ENCODE measurements around the gene FDX2. TPM values are rescaled to one million over a fixed set of nuclear protein-coding genes. Genes with fewer than 3 reads are reported as not detected.

The FDX2 gene
- total and polyA plus RNA-seq, 2 experiments from 2014 or later, result 28.7 to 35.0 TPM

DNA sequence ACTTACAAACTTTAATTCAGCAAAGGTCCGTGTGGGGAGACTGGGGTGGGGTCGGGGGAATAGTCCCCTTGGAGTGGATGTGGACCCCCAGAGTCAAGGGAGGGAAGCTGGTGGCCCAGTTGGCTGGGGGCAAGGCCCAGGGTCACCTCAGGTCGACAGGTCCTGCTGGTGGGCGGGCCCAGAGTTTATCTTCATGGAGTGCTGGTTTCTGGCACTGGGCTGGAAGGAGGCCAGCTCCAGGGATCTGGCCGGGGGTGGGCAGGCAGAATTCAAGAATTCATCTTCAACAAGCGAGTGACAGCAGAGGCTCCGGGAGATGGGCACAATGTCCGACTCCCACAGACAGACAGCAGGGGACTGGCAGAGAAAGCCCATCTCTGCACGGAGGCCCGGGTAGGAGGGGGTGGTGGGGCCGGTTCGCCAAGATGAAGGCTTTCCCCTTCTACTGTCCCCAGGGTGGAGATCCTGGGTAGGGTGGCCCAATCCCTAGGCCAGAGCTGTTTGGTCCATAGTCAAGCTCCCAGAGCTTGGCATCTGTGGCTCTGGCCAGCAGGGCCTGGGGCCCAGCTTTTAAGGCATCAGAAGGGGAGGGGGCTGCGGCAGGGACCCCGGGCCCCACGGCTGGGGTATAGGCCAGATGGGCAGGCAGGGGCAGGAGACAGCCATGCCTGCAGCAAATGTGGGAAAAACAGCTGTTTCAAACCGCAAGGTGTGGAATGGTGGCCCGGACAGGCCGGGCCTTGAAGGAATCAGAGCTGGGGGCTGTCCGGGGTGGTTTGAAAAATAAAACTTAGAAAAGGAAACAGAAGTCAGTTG, 622 bp upstream of the FDX2 start:
- Histone ChIP-seq H3K79me2 (replicated peaks; ENCODE audit: insufficient read depth) (peaks cover 6% of the 10 kb centered on the region), H3F3A (replicated peaks; ENCODE audit: low read depth) (peaks cover 12% of the 10 kb centered on the region), H3K27me3 (ENCODE audit: insufficient read depth) (no peaks in the 10 kb centered on the region), H3K4me3 (peak overlapping the region; percentile 92), H3K9me2 (ENCODE audit: insufficient read depth) (no peaks in the 10 kb centered on the region), H3K4me1 (ENCODE audit: insufficient read depth) (peaks cover 12% of the 10 kb centered on the region; the same call in 1 of the 2 replicates), H3K36me3 (ENCODE audit: insufficient read depth) (peaks cover 3% of the 10 kb centered on the region; the same call in 1 of the 2 replicates), H2AFZ (no peak overlapping the region), H3K27ac (ENCODE audit: low read depth) (peak overlapping the region; percentile 83; the same call in 1 of the 2 replicates), H4K20me1 (replicated peaks; ENCODE audit: insufficient read depth) (peaks cover 3% of the 10 kb centered on the region; the same call in 1 of the 2 replicates), H3K4me2 (peak overlapping the region; percentile 92; the same call in 1 of the 2 replicates)
- peaks cover 13% of the 10 kb centered on the region; the same call in 2 of the 3 replicates for H3K4me1 Mint-ChIP-seq
- H3K36me3 Mint-ChIP-seq (ENCODE audit: low read depth), result peaks cover 32% of the 10 kb centered on the region
- H3K27ac Mint-ChIP-seq, result peak overlapping the region; percentile 78
- no peaks in the 10 kb centered on the region for H3K9me3 Mint-ChIP-seq
- DNase-seq (ENCODE audit: low spot score) (no peak), ATAC-seq (peak; percentile 11)
- H3K4me3 Mint-ChIP-seq, result peak overlapping the region; percentile 94
- peaks cover 12% of the 10 kb centered on the region for H3K27me3 Mint-ChIP-seq (ENCODE audit: insufficient read depth, low read depth, poor library complexity)
- no peak for TF ChIP-seq JUNB (IDR thresholded peaks at IDR 0.05; ENCODE audit: unreplicated experiment)
- no peak for TF ChIP-seq EZH2 (IDR thresholded peaks at IDR 0.05; ENCODE audit: low read depth, unreplicated experiment)
- TF ChIP-seq CREB1 (CRISPR knock-in tag; IDR thresholded peaks at IDR 0.05; ENCODE audit: low read depth), result no peak
- TF ChIP-seq POLR2AphosphoS5 (IDR thresholded peaks at IDR 0.05; ENCODE audit: low read depth), result no peak
- no peak for TF ChIP-seq ZNF114 (CRISPR knock-in tag; IDR thresholded peaks at IDR 0.05)
- TF ChIP-seq, protein P1, sequence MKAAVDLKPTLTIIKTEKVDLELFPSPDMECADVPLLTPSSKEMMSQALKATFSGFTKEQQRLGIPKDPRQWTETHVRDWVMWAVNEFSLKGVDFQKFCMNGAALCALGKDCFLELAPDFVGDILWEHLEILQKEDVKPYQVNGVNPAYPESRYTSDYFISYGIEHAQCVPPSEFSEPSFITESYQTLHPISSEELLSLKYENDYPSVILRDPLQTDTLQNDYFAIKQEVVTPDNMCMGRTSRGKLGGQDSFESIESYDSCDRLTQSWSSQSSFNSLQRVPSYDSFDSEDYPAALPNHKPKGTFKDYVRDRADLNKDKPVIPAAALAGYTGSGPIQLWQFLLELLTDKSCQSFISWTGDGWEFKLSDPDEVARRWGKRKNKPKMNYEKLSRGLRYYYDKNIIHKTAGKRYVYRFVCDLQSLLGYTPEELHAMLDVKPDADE (IDR thresholded peaks at IDR 0.05), result no peak
- no peak for TF ChIP-seq STAT1 (IDR thresholded peaks at IDR 0.05; ENCODE audit: unreplicated experiment)
- TF ChIP-seq, protein P2, sequence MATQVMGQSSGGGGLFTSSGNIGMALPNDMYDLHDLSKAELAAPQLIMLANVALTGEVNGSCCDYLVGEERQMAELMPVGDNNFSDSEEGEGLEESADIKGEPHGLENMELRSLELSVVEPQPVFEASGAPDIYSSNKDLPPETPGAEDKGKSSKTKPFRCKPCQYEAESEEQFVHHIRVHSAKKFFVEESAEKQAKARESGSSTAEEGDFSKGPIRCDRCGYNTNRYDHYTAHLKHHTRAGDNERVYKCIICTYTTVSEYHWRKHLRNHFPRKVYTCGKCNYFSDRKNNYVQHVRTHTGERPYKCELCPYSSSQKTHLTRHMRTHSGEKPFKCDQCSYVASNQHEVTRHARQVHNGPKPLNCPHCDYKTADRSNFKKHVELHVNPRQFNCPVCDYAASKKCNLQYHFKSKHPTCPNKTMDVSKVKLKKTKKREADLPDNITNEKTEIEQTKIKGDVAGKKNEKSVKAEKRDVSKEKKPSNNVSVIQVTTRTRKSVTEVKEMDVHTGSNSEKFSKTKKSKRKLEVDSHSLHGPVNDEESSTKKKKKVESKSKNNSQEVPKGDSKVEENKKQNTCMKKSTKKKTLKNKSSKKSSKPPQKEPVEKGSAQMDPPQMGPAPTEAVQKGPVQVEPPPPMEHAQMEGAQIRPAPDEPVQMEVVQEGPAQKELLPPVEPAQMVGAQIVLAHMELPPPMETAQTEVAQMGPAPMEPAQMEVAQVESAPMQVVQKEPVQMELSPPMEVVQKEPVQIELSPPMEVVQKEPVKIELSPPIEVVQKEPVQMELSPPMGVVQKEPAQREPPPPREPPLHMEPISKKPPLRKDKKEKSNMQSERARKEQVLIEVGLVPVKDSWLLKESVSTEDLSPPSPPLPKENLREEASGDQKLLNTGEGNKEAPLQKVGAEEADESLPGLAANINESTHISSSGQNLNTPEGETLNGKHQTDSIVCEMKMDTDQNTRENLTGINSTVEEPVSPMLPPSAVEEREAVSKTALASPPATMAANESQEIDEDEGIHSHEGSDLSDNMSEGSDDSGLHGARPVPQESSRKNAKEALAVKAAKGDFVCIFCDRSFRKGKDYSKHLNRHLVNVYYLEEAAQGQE (IDR thresholded peaks at IDR 0.05; ENCODE audit: unreplicated experiment), result no peak
- TF ChIP-seq, protein P3, sequence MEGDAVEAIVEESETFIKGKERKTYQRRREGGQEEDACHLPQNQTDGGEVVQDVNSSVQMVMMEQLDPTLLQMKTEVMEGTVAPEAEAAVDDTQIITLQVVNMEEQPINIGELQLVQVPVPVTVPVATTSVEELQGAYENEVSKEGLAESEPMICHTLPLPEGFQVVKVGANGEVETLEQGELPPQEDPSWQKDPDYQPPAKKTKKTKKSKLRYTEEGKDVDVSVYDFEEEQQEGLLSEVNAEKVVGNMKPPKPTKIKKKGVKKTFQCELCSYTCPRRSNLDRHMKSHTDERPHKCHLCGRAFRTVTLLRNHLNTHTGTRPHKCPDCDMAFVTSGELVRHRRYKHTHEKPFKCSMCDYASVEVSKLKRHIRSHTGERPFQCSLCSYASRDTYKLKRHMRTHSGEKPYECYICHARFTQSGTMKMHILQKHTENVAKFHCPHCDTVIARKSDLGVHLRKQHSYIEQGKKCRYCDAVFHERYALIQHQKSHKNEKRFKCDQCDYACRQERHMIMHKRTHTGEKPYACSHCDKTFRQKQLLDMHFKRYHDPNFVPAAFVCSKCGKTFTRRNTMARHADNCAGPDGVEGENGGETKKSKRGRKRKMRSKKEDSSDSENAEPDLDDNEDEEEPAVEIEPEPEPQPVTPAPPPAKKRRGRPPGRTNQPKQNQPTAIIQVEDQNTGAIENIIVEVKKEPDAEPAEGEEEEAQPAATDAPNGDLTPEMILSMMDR (conservative IDR thresholded peaks at IDR 0.05; ENCODE audit: low read depth in 2 of 2), result no peak
- TF ChIP-seq EZH2phosphoT487 (IDR thresholded peaks at IDR 0.05; ENCODE audit: unreplicated experiment), result no peak
- no peak for TF ChIP-seq NANOG (IDR thresholded peaks at IDR 0.05; ENCODE audit: borderline replicate concordance)
- TF ChIP-seq ZNF331 (CRISPR knock-in tag; IDR thresholded peaks at IDR 0.05; ENCODE audit: low read depth), result no peak
- TF ChIP-seq, protein P4, sequence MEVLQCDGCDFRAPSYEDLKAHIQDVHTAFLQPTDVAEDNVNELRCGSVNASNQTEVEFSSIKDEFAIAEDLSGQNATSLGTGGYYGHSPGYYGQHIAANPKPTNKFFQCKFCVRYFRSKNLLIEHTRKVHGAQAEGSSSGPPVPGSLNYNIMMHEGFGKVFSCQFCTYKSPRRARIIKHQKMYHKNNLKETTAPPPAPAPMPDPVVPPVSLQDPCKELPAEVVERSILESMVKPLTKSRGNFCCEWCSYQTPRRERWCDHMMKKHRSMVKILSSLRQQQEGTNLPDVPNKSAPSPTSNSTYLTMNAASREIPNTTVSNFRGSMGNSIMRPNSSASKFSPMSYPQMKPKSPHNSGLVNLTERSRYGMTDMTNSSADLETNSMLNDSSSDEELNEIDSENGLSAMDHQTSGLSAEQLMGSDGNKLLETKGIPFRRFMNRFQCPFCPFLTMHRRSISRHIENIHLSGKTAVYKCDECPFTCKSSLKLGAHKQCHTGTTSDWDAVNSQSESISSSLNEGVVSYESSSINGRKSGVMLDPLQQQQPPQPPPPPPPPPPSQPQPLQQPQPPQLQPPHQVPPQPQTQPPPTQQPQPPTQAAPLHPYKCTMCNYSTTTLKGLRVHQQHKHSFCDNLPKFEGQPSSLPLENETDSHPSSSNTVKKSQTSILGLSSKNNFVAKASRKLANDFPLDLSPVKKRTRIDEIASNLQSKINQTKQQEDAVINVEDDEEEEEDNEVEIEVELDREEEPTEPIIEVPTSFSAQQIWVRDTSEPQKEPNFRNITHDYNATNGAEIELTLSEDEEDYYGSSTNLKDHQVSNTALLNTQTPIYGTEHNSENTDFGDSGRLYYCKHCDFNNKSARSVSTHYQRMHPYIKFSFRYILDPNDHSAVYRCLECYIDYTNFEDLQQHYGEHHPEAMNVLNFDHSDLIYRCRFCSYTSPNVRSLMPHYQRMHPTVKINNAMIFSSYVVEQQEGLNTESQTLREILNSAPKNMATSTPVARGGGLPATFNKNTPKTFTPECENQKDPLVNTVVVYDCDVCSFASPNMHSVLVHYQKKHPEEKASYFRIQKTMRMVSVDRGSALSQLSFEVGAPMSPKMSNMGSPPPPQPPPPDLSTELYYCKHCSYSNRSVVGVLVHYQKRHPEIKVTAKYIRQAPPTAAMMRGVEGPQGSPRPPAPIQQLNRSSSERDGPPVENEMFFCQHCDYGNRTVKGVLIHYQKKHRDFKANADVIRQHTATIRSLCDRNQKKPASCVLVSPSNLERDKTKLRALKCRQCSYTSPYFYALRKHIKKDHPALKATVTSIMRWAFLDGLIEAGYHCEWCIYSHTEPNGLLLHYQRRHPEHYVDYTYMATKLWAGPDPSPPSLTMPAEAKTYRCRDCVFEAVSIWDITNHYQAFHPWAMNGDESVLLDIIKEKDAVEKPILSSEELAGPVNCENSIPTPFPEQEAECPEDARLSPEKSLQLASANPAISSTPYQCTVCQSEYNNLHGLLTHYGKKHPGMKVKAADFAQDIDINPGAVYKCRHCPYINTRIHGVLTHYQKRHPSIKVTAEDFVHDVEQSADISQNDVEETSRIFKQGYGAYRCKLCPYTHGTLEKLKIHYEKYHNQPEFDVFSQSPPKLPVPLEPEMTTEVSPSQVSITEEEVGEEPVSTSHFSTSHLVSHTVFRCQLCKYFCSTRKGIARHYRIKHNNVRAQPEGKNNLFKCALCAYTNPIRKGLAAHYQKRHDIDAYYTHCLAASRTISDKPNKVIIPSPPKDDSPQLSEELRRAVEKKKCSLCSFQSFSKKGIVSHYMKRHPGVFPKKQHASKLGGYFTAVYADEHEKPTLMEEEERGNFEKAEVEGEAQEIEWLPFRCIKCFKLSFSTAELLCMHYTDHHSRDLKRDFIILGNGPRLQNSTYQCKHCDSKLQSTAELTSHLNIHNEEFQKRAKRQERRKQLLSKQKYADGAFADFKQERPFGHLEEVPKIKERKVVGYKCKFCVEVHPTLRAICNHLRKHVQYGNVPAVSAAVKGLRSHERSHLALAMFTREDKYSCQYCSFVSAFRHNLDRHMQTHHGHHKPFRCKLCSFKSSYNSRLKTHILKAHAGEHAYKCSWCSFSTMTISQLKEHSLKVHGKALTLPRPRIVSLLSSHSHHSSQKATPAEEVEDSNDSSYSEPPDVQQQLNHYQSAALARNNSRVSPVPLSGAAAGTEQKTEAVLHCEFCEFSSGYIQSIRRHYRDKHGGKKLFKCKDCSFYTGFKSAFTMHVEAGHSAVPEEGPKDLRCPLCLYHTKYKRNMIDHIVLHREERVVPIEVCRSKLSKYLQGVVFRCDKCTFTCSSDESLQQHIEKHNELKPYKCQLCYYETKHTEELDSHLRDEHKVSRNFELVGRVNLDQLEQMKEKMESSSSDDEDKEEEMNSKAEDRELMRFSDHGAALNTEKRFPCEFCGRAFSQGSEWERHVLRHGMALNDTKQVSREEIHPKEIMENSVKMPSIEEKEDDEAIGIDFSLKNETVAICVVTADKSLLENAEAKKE (CRISPR knock-in tag; IDR thresholded peaks at IDR 0.05), result no peak
